Lower leg skin (tissue), 4 donors: ENCODE data around the gene SLC9C1. TPM values are rescaled to one million over a fixed set of nuclear protein-coding genes. Genes with fewer than 3 reads are reported as not detected.
"Not testable (repeated sequence)": the region's sequence is repeated elsewhere in the genome, so short reads cannot be mapped to it uniquely, and the experiment has no call there.

Experiments
- DNase-seq, 2 donors: peaks; one replicate each; pipeline ENCODE4 v3.0.0-alpha.2; 2019; ENCODE audit warnings: low spot score in 2 of 2
- H3K4me3 ChIP-seq: fragments of 200-600 bp; sonication (generic); 2 replicates; pipeline ENCODE4 v1.5.1; 2017; ENCODE audit warnings: mild to moderate bottlenecking, low read depth; ENCODE audit not compliant: poor library complexity, severe bottlenecking
- POLR2A ChIP-seq, 2 donors: fragments of 450-650 bp; IDR thresholded peaks; one replicate each; pipeline ENCODE4 v1.6.1; 2016 to 2017; ENCODE audit warnings: antibody characterized with exemption in 2 of 2, mild to moderate bottlenecking in 1 of 2, moderate library complexity in 1 of 2
- WGBS, 2 donors: methylation state at CpG; one replicate each; pipeline ENCODE4 v1.1.5; 2018; 5-methylcytosine and 5-hydroxymethylcytosine counted together
- intact Hi-C: fragments of 100-400 bp; cut with DNase I; formaldehyde crosslinking; loops from one replicate; pipeline ENCODE4 v1.15.0; 2023; ENCODE audit warnings: low total_unique reads
- total RNA-seq, 4 donors: library from RNA; depleted of rRNA; stranded (reverse); fragments of >200 nt; gene quantifications; one replicate each; pipeline ENCODE4 v1.1.0, GENCODE V29; 2016
- TF ChIP-seq, protein P1 (sequence below), 3 donors: fragments of 450-650 bp; IDR thresholded peaks; one replicate each; pipeline ENCODE4 v1.5.1; 2016; ENCODE audit warnings: antibody characterized with exemption in 3 of 3, mild to moderate bottlenecking in 3 of 3, moderate library complexity in 2 of 3

SLC9C1 gene
- total RNA-seq, 4 donors from 2014 or later: not detected

DNA sequence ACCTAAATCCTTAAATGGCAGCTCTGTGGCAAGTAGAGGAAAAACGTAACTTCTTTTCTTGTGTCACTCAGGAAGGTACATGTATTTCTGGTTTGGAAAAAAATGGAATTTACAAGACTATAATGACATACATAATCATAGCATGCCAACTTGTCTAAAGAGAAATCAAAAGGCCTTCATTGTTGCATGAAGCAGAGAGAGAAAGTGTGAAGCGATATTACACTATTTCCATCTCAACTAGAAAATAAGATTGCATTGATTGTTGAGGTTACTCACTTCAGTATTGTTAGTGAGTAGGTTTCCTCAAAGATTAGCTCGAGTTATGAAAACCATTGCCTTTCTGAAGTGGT is 93.7 kb downstream of the SLC9C1 start:
- intact Hi-C loops: no loop called here
- TF ChIP-seq POLR2A (IDR thresholded peaks at IDR 0.05): no peak
- TF ChIP-seq, protein P1, sequence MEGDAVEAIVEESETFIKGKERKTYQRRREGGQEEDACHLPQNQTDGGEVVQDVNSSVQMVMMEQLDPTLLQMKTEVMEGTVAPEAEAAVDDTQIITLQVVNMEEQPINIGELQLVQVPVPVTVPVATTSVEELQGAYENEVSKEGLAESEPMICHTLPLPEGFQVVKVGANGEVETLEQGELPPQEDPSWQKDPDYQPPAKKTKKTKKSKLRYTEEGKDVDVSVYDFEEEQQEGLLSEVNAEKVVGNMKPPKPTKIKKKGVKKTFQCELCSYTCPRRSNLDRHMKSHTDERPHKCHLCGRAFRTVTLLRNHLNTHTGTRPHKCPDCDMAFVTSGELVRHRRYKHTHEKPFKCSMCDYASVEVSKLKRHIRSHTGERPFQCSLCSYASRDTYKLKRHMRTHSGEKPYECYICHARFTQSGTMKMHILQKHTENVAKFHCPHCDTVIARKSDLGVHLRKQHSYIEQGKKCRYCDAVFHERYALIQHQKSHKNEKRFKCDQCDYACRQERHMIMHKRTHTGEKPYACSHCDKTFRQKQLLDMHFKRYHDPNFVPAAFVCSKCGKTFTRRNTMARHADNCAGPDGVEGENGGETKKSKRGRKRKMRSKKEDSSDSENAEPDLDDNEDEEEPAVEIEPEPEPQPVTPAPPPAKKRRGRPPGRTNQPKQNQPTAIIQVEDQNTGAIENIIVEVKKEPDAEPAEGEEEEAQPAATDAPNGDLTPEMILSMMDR (IDR thresholded peaks at IDR 0.05): no peak
- DNase-seq: no peak
- H3K4me3 ChIP-seq: no peak overlapping the region
- 80 to 86% methylated on average over 3 of the region's 3 CpGs for WGBS, 2 donors

DNA sequence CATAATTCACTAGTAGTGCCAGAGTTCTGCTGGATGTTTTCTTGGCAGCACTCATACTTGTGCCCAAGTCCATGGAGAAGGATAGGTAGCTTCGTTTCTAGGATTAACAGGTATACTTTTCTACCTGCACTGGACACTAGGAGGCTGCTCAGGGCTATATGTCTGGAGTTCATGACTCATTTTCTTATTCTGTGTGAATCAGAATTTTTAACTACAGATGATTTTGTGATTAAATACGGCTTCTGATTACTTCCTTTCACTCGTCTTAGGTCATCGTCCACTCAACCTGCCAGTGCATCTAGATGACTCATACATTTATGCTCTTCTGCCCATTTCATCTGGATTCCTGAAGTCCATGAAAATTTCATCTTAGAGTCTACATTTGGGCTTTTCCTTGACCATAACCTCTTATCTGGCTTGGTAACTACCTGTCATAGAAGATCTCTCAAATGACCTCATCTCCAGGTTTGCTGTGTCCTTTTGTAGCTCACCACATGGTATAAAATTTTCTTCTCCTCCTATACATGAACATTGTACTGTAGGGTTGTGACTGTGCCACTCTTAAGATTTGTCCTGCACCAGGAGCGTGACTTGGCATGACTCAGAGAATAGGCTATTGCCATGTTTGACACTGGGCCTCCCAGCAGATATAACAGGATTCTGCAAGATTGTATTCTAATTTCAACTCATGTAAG is 94.2 kb downstream of the SLC9C1 start:
- H3K4me3 ChIP-seq: no peak overlapping the region
- DNase-seq: no peak
- intact Hi-C loops: no loop called here
- TF ChIP-seq, protein P1 (IDR thresholded peaks at IDR 0.05): no peak
- 76 to 81% methylated on average over 5 of the region's 5 CpGs for WGBS, 2 donors

- TF ChIP-seq, protein P1 (IDR thresholded peaks at IDR 0.05): no peak
- no peak for TF ChIP-seq POLR2A (IDR thresholded peaks at IDR 0.05)
- 58 to 64% methylated on average over 1 of the region's 1 CpG for WGBS, 2 donors
- DNase-seq: no peak
- intact Hi-C loops: no loop called here
- H3K4me3 ChIP-seq: no peak overlapping the region
Observed at GRCh38 chr3:112197131-112197530, 96.9 kb downstream of the SLC9C1 start.

- intact Hi-C loops: no loop called here
- TF ChIP-seq, protein P1 (IDR thresholded peaks at IDR 0.05): no peak
- no peak for TF ChIP-seq POLR2A (IDR thresholded peaks at IDR 0.05)
- no peak overlapping the region for H3K4me3 ChIP-seq
- 70 to 82% methylated on average over 1 of the region's 1 CpG for WGBS, 2 donors
- DNase-seq: no peak
Observed at GRCh38 chr3:112187300-112187699, 106.7 kb downstream of the SLC9C1 start.

DNA sequence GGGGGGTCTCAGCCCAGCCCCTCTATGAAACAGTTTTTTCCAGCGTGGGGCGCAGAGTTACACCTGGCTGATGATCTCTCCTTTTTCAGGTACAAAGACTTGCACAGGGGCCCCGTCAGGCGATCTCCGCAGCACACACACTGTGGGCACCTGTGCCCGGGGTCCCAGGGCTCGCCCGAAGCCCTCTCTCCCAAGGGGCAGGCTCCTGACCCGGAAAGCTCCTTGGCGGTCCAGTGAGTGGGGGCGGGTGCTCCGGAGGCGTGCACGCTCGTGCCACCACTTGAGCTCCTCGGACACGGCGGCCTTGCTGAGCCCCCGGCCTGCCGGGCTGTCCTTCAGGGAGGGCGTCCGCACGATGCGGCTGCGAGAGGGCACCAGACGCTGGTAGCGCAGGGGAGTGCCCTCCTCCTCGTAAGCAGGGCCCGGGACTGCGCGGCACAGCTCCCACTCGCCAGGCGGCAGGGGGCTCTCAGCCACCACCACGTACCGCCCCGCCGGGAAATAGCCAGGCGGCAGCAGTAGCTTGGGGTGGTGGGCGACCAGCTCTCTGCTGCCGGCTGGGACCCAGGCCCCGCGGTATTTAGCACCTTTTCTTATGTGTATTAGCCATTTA is 108.5 kb downstream of the SLC9C1 start:
- H3K4me3 ChIP-seq, DNase-seq, intact Hi-C loops: not testable (repeated sequence)
- WGBS, 2 donors: 16 to 20% methylated on average over 5 to 24 of the region's 42 CpGs

- TF ChIP-seq, protein P1 (IDR thresholded peaks at IDR 0.05): no peak
- no peak for TF ChIP-seq POLR2A (IDR thresholded peaks at IDR 0.05)
- 68 to 86% methylated on average over 6 of the region's 6 CpGs for WGBS, 2 donors
- H3K4me3 ChIP-seq: no peak overlapping the region
- intact Hi-C loops: no loop called here
- DNase-seq: peak in 1 of 2 donors; percentile 64
Observed at GRCh38 chr3:112175646-112176045, 118.4 kb downstream of the SLC9C1 start.
